GM19324 (cell line): ENCODE results near the gene ZNF672.
A peak's percentile ranks its signal among the peaks of the same experiment; 100 is the strongest.
"Not testable (repeated sequence)": the region's sequence is repeated elsewhere in the genome, so short reads cannot be mapped to it uniquely, and the experiment has no call there.

Source experiments
- ATAC-seq: cut with Tn5 transposase; IDR thresholded peaks from one replicate; pipeline ENCODE4 v1.9.1; 2021; ENCODE audit warnings: mild to moderate bottlenecking, moderate library complexity; ENCODE audit not compliant: unreplicated experiment, low FRiP score

Gene ZNF672

GRCh38 chr1:248837781-248838356 lies at the start of gene ZNF672:
Gene ZNF672 (plus strand): TSS chr1:248838224. CDS start chr1:248847275, 9,051 bp downstream.
- ATAC-seq: peak; percentile 92

DNA sequence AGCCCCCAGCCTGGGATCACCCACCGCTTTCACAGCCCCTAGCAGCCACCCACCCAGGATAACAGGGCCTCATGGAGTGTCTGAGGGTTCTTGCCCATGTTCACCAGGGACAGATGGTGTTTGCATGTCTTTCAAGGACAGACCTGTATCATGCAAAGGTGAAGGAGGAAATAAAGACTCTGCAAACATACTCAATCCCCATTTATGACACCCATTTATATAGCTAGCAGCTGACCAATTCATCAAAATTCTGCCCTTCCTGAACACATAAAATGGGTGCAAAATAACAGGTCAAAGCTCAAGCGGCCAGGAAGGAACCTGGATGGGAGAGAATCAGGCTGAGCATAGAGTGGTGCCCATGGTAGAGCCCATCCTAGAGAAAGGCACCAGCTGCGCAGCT lies 49.7 kb upstream of the ZNF672 start:
- ATAC-seq: no peak

DNA sequence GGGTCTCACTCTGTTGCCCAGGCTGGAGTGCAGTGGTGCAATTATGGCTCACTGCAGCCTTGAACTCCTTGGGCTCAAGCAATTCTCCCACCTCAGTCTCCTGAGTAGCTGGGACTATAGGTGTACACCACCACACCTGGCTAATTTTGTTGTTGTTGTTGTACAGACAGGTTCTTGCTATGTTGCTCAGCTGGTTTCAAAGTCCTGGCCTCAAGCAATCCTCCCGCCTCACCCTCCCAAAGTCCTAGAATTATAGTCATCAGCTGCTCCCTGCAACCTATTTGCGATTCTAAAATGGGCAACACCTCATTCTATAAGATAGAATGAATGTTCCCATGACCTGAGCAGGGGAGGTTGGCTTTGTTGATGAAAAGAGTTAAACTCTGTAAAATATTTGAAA lies 48.7 kb upstream of the ZNF672 start:
- ATAC-seq: not testable (repeated sequence)

- ATAC-seq: no peak
Measured at GRCh38 chr1:248790456-248790855, 47.6 kb upstream of the ZNF672 start.

- no peak for ATAC-seq
Measured at GRCh38 chr1:248791010-248791409, 47.0 kb upstream of the ZNF672 start.

GRCh38 chr1:248792342-248792741 lies 45.7 kb upstream of the ZNF672 start:
- no peak for ATAC-seq

DNA sequence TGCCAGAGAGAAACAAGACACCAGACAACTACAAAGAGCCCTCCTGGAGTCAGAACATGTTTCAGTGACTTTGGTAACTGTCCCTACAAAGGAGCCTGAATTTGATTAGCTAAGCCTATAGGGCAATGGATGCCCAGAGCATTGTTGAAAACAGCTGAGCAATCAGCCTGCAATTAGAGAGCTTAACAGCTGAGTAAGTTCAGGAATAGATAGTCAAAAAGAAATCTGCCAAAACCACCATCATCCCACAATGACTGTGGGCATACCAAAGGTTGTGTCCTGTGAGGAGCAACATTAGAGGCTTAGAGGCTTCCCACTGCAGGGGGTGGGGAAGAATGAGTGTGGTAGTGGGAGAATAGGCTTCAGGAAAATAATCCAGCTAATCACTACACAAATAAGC lies 44.4 kb upstream of the ZNF672 start:
- ATAC-seq: peak; percentile 67

DNA sequence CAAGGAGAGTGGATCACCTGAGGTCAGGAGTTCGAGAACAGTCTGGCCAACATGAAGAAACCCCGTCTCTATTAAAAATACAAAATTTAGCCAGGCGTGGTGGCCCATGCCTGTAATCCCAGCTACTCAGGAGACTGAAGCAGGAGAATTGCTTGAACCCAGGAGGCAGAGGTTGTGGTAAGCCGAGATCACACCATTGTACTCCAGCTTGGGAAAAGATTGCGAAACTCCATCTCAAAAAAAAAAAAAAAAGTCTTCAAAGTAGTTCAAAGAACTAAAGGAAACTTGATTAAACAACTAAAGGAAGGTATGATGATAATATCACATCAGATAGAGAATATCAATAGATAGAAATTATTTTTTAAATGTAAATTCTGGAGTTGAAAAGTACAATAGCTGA lies 43.4 kb upstream of the ZNF672 start:
- ATAC-seq: not testable (repeated sequence)

DNA sequence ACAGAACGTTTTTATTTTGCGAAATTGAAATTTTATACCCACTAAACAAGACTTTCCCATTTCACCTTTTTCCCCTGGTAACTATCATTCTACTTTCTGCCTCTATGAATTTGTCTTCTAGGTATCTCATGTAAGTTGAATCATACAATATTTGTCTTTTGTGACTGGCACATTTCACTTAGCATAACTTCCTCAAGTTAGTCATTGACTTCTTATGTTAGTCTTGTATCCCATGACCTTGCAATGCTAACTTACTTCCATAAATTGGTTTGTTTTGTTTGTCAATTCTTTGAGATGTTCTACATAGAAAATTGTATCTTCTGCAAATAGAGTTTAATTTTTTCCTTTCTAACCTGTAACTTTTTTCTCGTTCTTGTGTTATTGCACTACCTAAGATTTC lies 39.2 kb upstream of the ZNF672 start:
- no peak for ATAC-seq

GRCh38 chr1:248800459-248800858 lies 37.6 kb upstream of the ZNF672 start:
- no peak for ATAC-seq

GRCh38 chr1:248802454-248802853 lies 35.6 kb upstream of the ZNF672 start:
- ATAC-seq: no peak

GRCh38 chr1:248803501-248803900 lies 34.5 kb upstream of the ZNF672 start:
- not testable (repeated sequence) for ATAC-seq

GRCh38 chr1:248804771-248805681 lies 33.0 kb upstream of the ZNF672 start:
- ATAC-seq: peak; percentile 92

DNA sequence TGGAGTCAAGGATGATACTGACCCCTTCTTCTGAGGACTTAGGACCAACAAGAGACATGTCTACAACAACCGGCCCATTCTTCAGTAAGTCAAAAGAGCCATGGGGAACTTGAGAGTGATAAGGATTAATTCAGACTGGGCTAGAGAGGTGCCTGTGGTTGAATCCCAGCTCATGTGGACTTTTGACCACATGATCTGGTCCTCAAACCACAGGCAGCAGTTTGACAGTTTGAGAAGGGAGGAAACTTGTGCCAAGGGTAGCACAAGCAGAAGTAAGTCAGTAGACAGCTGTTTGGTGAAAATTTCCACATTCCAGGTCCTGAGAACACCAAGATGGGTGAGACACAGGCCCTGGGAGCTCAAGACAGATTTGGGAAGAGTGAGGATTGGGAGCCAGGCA lies 32.1 kb upstream of the ZNF672 start:
- no peak for ATAC-seq

GRCh38 chr1:248807067-248807737 lies 30.8 kb upstream of the ZNF672 start:
- ATAC-seq: peak; percentile 26

DNA sequence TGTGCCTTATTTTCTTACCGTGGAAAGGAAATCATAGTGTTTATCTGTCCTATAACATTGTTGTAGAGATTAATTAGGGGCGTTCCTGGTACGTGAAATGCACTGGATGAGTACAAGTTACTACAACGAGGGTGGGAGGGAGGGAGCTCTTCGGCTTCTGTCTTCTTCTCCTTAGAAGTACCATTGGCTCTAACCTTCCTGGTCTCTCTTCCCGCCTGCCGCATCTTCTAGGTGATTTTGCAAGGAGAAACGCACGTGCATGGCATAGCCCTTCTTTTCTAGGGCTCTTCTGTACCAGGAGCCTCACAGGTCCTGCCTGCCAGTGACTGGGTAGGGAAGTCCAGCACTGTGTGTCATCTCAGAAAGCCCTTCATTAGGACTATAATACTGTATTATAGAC lies 29.1 kb upstream of the ZNF672 start:
- ATAC-seq: no peak

DNA sequence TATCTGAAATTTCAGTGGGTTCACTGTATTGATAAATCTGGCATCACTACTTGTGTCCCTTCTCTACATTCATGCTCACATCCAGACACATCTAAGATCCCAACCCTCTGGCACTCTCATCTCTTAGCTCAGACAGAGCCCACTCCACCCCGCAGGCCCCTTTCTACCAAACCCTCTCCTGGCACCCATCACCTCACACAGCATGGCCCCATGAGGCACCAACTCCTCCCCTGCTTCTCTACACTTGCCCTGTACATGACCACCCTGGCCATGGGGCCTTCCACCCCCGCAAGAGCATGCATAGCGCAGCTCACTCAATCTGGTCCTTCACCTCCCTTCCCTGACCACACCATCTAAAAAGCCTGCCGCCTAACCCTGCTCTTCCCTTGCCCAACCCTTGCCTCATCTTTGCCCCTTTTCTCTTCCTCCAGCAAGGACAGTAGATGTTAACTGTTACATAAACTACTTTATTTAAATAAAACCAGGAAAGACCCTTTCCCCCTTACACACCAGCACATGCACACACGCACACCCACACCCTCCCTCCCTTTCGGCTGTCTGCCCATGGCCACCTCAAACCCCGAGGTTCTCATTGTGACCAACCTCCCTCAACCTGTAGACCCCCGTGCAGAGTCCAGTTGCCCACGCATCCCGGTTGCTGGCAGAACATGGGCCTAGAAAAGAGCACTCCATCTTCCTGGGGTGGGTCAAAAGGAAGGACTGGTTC lies 27.9 kb upstream of the ZNF672 start:
- no peak for ATAC-seq

DNA sequence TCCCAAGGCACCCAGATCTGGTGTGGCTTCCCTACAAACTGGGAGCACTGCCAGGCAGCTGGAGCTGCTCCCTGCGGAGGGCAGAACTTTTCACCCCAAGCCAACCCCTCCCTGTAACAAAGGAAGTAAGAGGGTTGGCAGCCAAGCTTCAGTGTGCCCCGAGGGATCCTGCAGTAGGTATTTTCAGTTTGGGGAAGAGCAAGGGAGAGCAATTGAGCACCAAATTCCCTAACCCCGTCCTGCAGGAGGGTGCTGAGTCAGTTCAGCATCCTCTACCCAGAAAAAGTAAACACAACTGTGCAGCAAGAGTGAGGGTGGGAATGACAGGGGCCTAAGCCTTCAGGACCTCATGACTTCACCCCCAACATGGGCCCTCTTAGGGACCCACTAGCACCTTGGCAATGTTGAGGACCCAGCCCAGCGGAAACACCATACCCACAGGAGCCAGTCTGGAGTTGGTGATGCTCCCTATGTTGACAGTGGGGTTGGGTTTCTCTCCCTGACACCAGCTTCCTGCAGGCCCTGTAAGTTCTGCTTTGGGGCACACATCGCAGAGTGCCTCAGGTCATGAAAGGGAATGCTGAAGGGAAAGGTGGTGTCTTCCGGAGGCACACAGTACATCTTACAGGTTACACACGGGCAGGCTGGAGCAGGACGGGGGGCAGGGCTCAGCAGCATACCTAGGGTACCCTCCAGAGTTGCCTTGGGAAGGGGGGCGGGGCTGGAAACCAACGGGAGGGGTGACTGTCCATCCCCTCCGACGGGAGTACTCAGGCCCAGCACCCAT lies 27.1 kb upstream of the ZNF672 start:
- ATAC-seq: no peak

DNA sequence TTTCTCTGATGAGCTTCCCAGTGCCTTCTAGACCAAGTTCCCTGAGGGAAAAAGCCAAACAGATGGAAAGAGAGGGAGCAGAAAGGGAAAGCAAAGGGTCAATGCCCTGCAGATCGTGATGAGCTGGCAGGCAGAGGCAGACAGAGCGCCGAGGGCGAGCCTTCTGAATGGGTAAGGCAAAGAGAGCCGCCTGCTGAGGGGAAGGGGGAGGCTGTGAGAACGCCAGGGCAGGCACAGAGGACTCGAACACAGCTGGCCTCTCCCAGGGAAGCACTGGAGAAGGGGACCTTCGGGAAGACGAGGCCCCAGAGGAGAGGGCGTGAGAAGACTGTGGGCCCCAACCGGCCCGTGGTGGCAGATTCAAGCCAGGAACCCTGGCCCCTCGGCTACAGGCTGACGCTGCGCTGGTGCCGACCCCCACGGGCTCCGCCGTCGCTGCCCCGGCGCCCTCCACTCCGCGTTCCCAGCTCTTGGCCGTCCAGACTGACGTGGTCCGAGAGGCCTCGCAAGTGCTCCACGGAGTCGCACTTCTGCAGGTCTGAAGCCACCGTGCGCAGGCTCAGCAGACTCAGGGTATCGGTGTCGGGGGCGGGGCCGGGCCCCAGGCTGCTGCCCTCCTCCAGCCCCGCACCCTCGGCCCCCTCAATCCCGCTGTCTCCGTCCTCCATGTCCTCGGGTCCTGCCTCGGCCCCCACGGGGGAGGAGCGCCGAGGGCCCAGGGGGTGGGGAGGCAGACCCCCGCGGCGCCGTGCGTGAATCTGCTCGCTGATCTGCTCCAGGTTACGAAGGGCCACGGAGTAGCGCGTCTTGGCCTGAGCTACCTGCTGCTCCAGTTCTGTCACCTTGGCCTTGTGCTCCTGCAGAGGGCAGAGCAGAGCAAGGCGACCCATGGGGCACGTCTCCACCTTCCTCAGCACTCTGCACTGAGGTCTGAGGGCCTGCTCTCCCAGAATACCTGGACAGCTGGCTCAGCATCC lies 26.2 kb upstream of the ZNF672 start:
- no peak for ATAC-seq
